GM12864 (cell line): ENCODE data around the gene DLGAP1.

Experiments used
- DNase-seq: peaks from one replicate; pipeline ENCODE4 v3.0.0-alpha.2; 2011; ENCODE audit warnings: low read depth
- H3K4me3 ChIP-seq: 2 replicates; pipeline ENCODE4 v1.5.1; 2011; ENCODE audit warnings: mild to moderate bottlenecking, low read depth, low read length, control low read depth
- TF ChIP-seq, protein P1 (sequence below): IDR thresholded peaks from 2 replicates; pipeline ENCODE4 v1.5.1; 2011; ENCODE audit warnings: low read depth, mild to moderate bottlenecking, moderate library complexity, low read length, control low read depth, inconsistent platforms; ENCODE audit errors: missing control alignments

The DLGAP1 gene

DNA sequence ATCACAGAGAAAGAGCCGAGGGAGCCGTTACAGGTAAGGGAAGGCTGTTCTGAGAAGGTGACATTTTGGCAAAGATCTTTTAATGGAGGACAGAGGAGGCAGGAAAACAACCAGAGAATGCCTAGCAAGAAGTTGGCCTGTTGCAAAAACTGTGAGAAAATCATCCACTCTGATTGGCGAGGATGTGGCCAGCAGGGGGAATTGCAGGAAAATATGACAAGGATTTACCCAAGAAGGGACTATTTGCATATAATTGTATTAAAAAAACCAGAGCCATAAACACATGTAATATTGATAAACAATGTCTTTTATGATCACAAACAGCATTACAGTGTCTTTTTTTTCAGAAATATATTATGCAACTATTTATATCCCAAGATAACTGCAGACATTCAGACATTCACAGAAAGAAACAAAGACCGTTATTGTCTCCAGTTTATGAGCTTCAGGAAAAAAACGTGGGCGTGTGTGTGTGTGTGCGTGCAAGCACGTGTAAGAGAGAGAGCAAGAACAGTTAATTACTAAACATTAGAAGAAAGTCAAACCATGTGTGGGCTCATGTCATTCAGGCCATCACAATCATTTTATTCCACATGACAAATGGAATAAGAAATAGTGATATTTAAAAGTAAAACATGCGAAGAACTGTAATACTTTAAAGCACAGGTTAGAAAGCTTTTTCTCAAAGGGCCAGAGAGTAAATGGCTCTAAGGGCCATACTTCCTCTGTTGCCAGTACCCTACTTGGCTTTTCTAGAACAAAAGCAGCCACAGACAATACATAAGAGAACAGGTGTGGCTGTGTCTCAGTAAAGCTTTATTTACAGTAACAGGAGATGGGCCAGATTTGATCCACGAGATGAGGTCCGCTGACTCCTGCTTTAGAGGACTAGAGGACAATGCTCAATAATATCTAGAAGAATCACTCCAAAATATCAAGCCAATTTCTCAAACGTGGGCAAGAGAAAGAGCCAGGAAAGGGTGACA is 324.1 kb downstream of the DLGAP1 start:
- no peak for DNase-seq
- TF ChIP-seq, protein P1, sequence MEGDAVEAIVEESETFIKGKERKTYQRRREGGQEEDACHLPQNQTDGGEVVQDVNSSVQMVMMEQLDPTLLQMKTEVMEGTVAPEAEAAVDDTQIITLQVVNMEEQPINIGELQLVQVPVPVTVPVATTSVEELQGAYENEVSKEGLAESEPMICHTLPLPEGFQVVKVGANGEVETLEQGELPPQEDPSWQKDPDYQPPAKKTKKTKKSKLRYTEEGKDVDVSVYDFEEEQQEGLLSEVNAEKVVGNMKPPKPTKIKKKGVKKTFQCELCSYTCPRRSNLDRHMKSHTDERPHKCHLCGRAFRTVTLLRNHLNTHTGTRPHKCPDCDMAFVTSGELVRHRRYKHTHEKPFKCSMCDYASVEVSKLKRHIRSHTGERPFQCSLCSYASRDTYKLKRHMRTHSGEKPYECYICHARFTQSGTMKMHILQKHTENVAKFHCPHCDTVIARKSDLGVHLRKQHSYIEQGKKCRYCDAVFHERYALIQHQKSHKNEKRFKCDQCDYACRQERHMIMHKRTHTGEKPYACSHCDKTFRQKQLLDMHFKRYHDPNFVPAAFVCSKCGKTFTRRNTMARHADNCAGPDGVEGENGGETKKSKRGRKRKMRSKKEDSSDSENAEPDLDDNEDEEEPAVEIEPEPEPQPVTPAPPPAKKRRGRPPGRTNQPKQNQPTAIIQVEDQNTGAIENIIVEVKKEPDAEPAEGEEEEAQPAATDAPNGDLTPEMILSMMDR: no peak
- H3K4me3 ChIP-seq: no peak overlapping the region

DNA sequence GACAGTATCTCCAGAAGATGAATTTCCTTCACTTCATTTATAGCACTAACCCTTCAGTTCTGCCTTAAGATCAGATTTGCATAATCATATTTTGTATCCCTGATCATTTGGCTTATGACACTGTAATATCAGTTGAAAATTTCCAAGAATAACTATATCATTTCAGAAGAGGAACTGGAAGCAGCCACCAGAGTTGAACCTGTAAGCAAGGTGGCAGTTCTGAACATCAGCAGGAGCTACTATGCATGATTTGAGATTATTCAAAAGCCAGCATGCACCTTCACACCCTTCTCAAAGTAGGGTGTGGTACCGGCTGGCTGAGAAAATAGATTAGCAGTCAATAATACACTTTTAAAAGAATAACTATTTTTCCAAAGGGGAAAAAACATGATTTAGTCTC is 328.2 kb downstream of the DLGAP1 start:
- H3K4me3 ChIP-seq: no peak overlapping the region
- TF ChIP-seq, protein P1: no peak
- no peak for DNase-seq

DNA sequence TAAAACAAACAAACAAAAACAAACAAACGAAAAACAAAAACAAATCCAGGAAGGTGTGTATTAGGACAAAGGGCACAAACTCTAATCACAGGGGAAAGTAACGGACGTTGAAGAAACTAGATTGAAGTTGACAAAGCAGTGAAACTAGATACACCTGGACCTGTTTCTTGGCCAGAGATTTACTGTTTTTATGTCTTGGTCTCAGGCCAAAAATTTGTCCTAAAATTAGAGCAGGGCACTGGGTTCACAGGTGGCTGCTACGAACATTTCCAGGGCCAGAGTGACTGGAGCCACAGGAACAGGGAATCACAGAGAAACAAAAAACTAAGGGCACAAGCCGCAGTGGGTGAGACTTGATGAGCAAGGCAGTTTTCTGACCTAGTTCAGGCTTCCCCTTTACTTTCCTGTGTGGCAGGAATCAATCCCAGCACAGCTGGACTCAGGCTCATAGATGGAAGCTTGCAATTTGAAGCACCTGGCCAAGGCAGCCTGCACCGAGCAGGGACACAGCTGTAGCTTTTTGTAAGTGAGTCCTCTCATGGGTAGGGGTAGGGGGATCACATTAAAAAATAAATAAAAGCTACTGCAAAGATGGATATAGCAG is 329.4 kb downstream of the DLGAP1 start:
- TF ChIP-seq, protein P1: no peak
- no peak for DNase-seq
- no peak overlapping the region for H3K4me3 ChIP-seq

DNA sequence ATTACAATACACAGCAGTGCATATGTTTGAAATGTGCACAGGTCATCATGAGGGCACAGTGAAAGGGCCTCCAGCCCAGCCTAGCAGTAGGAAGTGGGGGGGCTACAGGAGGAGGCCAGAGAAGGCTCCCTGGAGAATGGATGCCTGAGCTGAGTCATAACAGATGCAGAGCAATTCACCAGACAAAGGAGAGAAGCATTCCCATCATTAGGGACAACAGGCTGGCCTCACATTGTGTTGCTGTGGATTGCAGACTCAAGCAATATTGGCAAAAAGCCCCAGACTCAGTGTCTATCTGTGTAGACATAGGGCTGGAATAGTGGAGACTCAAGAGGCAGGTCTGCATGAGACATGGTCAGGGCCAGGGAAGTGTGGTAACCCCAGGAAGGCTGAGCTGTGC is 329.9 kb downstream of the DLGAP1 start:
- TF ChIP-seq, protein P1: no peak
- H3K4me3 ChIP-seq: no peak overlapping the region
- no peak for DNase-seq

DNA sequence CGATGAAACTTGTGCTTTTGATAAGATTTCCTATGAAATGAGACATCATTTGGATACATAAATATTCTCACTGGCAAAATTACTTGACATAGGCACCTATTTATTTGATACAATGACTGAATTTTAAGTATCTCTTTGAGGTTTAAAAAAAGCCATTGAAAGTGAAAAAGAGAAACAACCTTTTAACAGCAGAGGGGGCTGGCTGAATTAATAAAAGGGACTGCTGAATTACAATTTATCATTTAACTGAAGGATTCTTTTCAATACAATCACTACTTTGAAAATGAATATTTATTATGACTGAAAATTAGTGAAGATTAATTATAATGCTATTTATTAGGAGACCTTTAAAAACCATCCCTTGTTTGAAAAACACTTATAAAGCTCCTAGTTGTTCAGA is 335.3 kb downstream of the DLGAP1 start:
- TF ChIP-seq, protein P1: no peak
- H3K4me3 ChIP-seq: no peak overlapping the region
- no peak for DNase-seq

DNA sequence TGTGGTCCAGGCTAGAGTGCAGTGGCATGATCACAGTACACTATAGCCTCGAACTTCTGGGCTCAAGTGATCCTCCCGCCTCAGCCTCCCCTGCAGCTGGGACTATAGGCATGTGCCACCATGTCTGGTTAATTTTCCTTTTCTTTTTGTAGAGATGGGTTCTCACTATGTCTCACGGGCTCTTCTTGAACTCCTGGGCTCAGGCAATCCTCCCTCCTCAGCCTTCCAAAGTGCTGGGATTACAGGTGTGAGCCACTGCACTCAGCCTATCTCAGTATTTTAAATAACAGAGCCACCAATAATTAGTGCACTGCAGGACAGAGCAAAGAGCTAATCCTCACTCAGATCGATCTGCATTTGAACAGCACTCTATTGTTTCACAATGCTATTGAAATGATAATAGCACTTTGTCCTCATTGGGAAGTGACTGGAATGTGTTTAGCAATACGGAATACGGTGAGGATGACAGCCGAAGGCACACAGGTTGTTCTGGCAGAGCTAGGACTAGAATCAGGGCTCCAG is 335.9 kb downstream of the DLGAP1 start:
- DNase-seq: no peak
- TF ChIP-seq, protein P1: no peak
- no peak overlapping the region for H3K4me3 ChIP-seq
